ENCODE measurements around the gene LMAN1L.

LMAN1L gene

DNA sequence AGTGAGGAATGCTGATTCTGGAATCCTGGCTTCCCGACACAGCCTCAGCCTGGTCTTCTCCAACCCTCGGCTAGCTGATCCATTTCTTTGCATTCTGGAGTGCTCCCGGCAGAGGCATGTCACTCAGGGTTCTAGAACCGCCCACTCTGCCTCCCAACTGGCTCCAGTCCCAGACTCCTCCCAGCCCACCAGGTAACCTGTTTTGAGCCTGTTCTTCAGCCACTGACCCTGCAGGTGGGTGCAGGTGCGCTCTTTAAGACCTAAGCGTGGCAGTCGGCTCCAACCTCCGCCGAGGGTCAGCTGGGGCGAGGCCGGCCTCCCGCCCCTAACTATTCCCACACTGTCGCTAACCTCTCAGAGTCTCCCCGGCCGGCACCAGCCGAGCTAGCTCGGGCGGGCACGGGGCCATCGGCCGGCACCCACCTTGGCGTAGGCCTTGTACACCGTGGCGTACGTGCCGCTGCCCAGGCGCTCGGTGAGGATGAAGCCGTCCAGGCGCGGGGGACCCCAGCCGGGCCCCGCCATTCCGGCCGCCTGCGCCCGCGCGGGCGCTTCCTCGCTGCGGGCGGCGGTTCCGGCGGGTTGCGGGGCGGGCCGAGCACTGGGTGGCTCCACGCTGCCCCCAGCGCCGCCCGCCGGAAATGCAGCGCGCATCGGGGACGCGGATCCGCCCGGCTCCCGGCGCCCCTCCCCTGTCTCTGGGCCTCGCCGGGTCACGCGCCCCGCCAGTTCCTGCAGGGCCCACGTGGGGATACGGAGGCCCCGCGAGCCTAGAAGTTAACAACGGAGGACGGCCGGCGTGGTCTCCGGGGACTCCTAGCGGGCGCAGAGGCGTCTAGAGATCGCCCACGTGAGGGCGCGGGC, 30.2 kb downstream of the LMAN1L start, which contains the start of gene ULK3:
Gene ULK3, minus strand, starts transcription at position 576 of the 864 bp plus-strand sequence. Its CDS starts 51 bp downstream, at position 525.
- Histone ChIP-seq H3K27ac (ENCODE audit: low read length) (peak within 1 kb of the TSS; percentile 86), H3K4me3 (ENCODE audit: low read depth in 1 of 2, low read length in 2 of 2) (peak within 1 kb of the TSS; percentile 30 to 69; a peak in 3 of 4 replicates), H3K9ac (ENCODE audit: low read depth, low read length) (peak within 1 kb of the TSS; percentile 91), H3K9me3 (ENCODE audit: insufficient read depth, low read length, severe bottlenecking) (no peaks in the 10 kb centered on the region), H3K79me2 (ENCODE audit: insufficient read depth, low read length) (peaks cover 15% of the 10 kb centered on the region), H3K36me3 (ENCODE audit: insufficient read depth, low read length) (peaks cover 52% of the 10 kb centered on the region), H2AFZ (ENCODE audit: low read depth, low read length) (peak within 1 kb of the TSS; percentile 78), H3K27me3 (ENCODE audit: insufficient read depth, low read length, poor library complexity) (no peaks in the 10 kb centered on the region), H3K4me2 (ENCODE audit: insufficient read depth, low read length) (peak within 1 kb of the TSS; percentile 69), H3K4me1 (ENCODE audit: insufficient read depth, low read length) (peaks cover 36% of the 10 kb centered on the region), H4K20me1 (ENCODE audit: insufficient read depth, low read length) (peaks cover 3% of the 10 kb centered on the region; the same call in 1 of the 2 replicates)
- TF ChIP-seq, protein P1, sequence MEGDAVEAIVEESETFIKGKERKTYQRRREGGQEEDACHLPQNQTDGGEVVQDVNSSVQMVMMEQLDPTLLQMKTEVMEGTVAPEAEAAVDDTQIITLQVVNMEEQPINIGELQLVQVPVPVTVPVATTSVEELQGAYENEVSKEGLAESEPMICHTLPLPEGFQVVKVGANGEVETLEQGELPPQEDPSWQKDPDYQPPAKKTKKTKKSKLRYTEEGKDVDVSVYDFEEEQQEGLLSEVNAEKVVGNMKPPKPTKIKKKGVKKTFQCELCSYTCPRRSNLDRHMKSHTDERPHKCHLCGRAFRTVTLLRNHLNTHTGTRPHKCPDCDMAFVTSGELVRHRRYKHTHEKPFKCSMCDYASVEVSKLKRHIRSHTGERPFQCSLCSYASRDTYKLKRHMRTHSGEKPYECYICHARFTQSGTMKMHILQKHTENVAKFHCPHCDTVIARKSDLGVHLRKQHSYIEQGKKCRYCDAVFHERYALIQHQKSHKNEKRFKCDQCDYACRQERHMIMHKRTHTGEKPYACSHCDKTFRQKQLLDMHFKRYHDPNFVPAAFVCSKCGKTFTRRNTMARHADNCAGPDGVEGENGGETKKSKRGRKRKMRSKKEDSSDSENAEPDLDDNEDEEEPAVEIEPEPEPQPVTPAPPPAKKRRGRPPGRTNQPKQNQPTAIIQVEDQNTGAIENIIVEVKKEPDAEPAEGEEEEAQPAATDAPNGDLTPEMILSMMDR (IDR thresholded peaks at IDR 0.05; ENCODE audit: borderline replicate concordance, extremely low read depth, low read length, poor library complexity, severe bottlenecking): peak; percentile 67
- no peak for TF ChIP-seq EZH2 (IDR thresholded peaks at IDR 0.05; ENCODE audit: borderline replicate concordance, low read depth, low read length, severe bottlenecking)
- DNase-seq (peak; percentile 90), ATAC-seq (ENCODE audit: insufficient read depth, low read depth) (peak; percentile 91)

DNA sequence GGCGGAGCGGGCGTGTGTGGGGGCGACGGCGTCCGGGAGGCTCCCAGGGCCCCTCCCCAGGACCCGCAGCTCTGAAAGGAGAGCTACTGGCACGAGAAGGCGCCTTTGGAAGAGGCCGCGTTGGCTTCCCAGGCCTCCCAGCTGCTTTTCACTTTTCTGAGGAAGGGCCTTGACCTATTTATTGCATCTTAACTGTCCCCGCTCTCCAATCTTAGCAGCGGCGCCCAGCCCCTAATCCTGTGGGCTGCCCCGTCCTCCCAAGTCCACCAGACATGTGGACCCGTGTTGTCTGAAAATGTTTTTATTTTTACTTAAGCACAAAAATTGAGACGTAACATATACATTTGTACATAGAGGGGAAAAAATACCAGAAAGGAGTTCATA, 30.8 kb downstream of the LMAN1L start:
- peaks cover 58% of the 10 kb centered on the region for H3K36me3 ChIP-seq (ENCODE audit: insufficient read depth, low read length)
- DNase-seq: no peak

DNA sequence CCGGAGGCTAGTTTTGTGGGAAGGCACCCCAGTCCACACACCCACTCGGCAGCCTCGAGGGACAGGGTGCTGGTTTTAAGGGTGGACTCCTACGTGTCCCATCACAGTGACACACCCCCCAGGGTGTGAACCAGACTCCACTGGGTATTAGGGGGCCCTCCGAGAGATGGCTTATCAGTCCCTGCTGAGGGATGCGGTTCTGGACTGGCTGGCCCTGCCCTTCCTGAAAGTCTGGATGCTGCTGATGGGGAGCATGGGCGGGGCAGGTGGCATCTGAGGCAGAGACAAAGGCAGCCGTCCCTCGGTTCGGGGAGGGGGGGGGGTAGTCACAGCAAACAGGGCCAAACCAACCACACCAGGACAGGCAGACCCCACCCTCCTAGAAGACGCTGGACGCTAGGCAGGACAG, 31.3 kb downstream of the LMAN1L start:
- H3K4me1 ChIP-seq (ENCODE audit: insufficient read depth, low read length): peaks cover 36% of the 10 kb centered on the region
- H3K4me3 ChIP-seq (ENCODE audit: low read depth in 1 of 2, low read length in 2 of 2): peak overlapping the region; percentile 23 to 69; a peak in 3 of 4 replicates
- H3K9me3 ChIP-seq (ENCODE audit: insufficient read depth, low read length, severe bottlenecking): no peaks in the 10 kb centered on the region
- peaks cover 3% of the 10 kb centered on the region; the same call in 1 of the 2 replicates for H4K20me1 ChIP-seq (ENCODE audit: insufficient read depth, low read length)
- H3K27me3 ChIP-seq (ENCODE audit: insufficient read depth, low read length, poor library complexity): no peaks in the 10 kb centered on the region
- peak overlapping the region; percentile 78; the same call in 1 of the 2 replicates for H2AFZ ChIP-seq (ENCODE audit: low read depth, low read length)
- peak overlapping the region; percentile 86 for H3K27ac ChIP-seq (ENCODE audit: low read length)
- peaks cover 15% of the 10 kb centered on the region for H3K79me2 ChIP-seq (ENCODE audit: insufficient read depth, low read length)
- H3K4me2 ChIP-seq (ENCODE audit: insufficient read depth, low read length): peak overlapping the region; percentile 69
- TF ChIP-seq, protein P1 (IDR thresholded peaks at IDR 0.05; ENCODE audit: borderline replicate concordance, extremely low read depth, low read length, poor library complexity, severe bottlenecking): no peak
- no peak for TF ChIP-seq EZH2 (IDR thresholded peaks at IDR 0.05; ENCODE audit: borderline replicate concordance, low read depth, low read length, severe bottlenecking)
- H3K36me3 ChIP-seq (ENCODE audit: insufficient read depth, low read length): peaks cover 59% of the 10 kb centered on the region
- no peak for ATAC-seq (ENCODE audit: insufficient read depth, low read depth)
- H3K9ac ChIP-seq (ENCODE audit: low read depth, low read length): peak overlapping the region; percentile 91
- DNase-seq: no peak

More for the DNA sequence above, 30.8 kb downstream of the LMAN1L start:
- H3K9ac ChIP-seq (ENCODE audit: low read depth, low read length): peak overlapping the region; percentile 91
- H3K27ac ChIP-seq (ENCODE audit: low read length): peak overlapping the region; percentile 86
- H3K9me3 ChIP-seq (ENCODE audit: insufficient read depth, low read length, severe bottlenecking): no peaks in the 10 kb centered on the region
- H4K20me1 ChIP-seq (ENCODE audit: insufficient read depth, low read length): peaks cover 3% of the 10 kb centered on the region; the same call in 1 of the 2 replicates
- peaks cover 15% of the 10 kb centered on the region for H3K79me2 ChIP-seq (ENCODE audit: insufficient read depth, low read length)
- ATAC-seq (ENCODE audit: insufficient read depth, low read depth): no peak
- H3K4me1 ChIP-seq (ENCODE audit: insufficient read depth, low read length): peaks cover 36% of the 10 kb centered on the region
- no peaks in the 10 kb centered on the region for H3K27me3 ChIP-seq (ENCODE audit: insufficient read depth, low read length, poor library complexity)
- H3K4me2 ChIP-seq (ENCODE audit: insufficient read depth, low read length): peak overlapping the region; percentile 69
- TF ChIP-seq, protein P1 (IDR thresholded peaks at IDR 0.05; ENCODE audit: borderline replicate concordance, extremely low read depth, low read length, poor library complexity, severe bottlenecking): no peak
- TF ChIP-seq EZH2 (IDR thresholded peaks at IDR 0.05; ENCODE audit: borderline replicate concordance, low read depth, low read length, severe bottlenecking): no peak
- peak overlapping the region; percentile 78 for H2AFZ ChIP-seq (ENCODE audit: low read depth, low read length)
- H3K4me3 ChIP-seq (ENCODE audit: low read depth in 1 of 2, low read length in 2 of 2): peak overlapping the region; percentile 23 to 69; a peak in 3 of 4 replicates
